C4-2B (cell line): ENCODE data around the gene GADD45G.

Experiments used
- CTCF ChIP-seq: fragments of 450-650 bp; conservative IDR thresholded peaks from 2 replicates; pipeline ENCODE4 v1.5.1; 2017; ENCODE audit warnings: mild to moderate bottlenecking
- ZFX ChIP-seq: fragments of 450-650 bp; IDR thresholded peaks from 2 replicates; pipeline ENCODE4 v1.6.1; 2017

- no peak for TF ChIP-seq CTCF
- TF ChIP-seq ZFX = no peak
Observed at GRCh38 chr9:89604729-89605464, at the start of gene GADD45G.
